Esophagus muscularis mucosa (tissue), 4 donors: ENCODE data around the gene C11orf21. TPM values are rescaled to one million over a fixed set of nuclear protein-coding genes. Genes with fewer than 3 reads are reported as not detected.
A peak's percentile ranks its signal among the peaks of the same experiment; 100 is the strongest.

Experiments
- DNase-seq: peaks from one replicate; pipeline ENCODE4 v3.0.0-alpha.2; 2017; ENCODE audit errors: extremely low spot score
- H3K27ac ChIP-seq, 4 donors: fragments of 200-600 bp; sonication (generic); replicated peaks in 1 of 4; 1 replicate in 3 of 4; 2 replicates in 1 of 4; pipeline ENCODE4 v1.5.1; 2016 to 2019; ENCODE audit warnings: mild to moderate bottlenecking in 1 of 4
- H3K27me3 ChIP-seq, 4 donors: fragments of 200-600 bp; sonication (generic); one replicate each; pipeline versions ENCODE4 v1.5.1 to v1.6.0; 2016 to 2019
- H3K36me3 ChIP-seq, 4 donors: fragments of 200-600 bp; sonication (generic); one replicate each; pipeline ENCODE4 v1.5.1; 2016 to 2019
- H3K4me1 ChIP-seq, 4 donors: fragments of 200-600 bp; sonication (generic); one replicate each; pipeline ENCODE4 v1.5.1; 2016 to 2019
- H3K4me3 ChIP-seq, 4 donors: fragments of 200-600 bp; sonication (generic); 1 replicate in 2 of 4; 2 replicates in 2 of 4; pipeline ENCODE4 v1.5.1; 2016 to 2019; ENCODE audit warnings: mild to moderate bottlenecking in 4 of 4, moderate library complexity in 1 of 4
- H3K9me3 ChIP-seq, 4 donors: fragments of 200-600 bp; sonication (generic); 1 replicate in 3 of 4; 2 replicates in 1 of 4; pipeline ENCODE4 v1.5.1; 2016 to 2019
- EP300 ChIP-seq: sonication (generic); formaldehyde crosslinking; IDR thresholded peaks from one replicate; pipeline ENCODE4 v1.6.1; 2017; ENCODE audit warnings: antibody characterized with exemption
- POLR2A ChIP-seq: fragments of 450-650 bp; IDR thresholded peaks from one replicate; pipeline ENCODE4 v1.6.1; 2017; ENCODE audit warnings: antibody characterized with exemption, moderate library complexity, mild to moderate bottlenecking, low read depth
- POLR2AphosphoS5 ChIP-seq, 2 donors: sonication (generic); formaldehyde crosslinking; IDR thresholded peaks; one replicate each; pipeline ENCODE4 v1.6.1; 2017; ENCODE audit warnings: antibody characterized with exemption in 2 of 2
- WGBS: methylation state at CpG from one replicate; pipeline ENCODE4 v1.1.5; 2018; 5-methylcytosine and 5-hydroxymethylcytosine counted together
- intact Hi-C: fragments of 100-400 bp; cut with DNase I; formaldehyde crosslinking; loops from one replicate; pipeline ENCODE4 v1.15.1; 2023
- total RNA-seq, 4 donors: library from RNA; depleted of rRNA; stranded (reverse); fragments of >200 nt; gene quantifications; one replicate each; pipeline versions ENCODE4 v1.1.0 to v1.2.1, GENCODE V29; 2016
- TF ChIP-seq, protein P1 (sequence below), 3 experiments: fragments of 200-600 bp in 2 of 3; fragments of 450-650 bp in 1 of 3; sonication (generic) in 2 of 3; IDR thresholded peaks; one replicate each; pipeline ENCODE4 v1.5.1; 2017 to 2019; ENCODE audit warnings: antibody characterized with exemption in 3 of 3, mild to moderate bottlenecking in 2 of 3, moderate library complexity in 1 of 3

Gene C11orf21
- total RNA-seq, 4 donors from 2014 or later: 0.29 to 1.2 (median 0.83) TPM; not detected in 1

DNA sequence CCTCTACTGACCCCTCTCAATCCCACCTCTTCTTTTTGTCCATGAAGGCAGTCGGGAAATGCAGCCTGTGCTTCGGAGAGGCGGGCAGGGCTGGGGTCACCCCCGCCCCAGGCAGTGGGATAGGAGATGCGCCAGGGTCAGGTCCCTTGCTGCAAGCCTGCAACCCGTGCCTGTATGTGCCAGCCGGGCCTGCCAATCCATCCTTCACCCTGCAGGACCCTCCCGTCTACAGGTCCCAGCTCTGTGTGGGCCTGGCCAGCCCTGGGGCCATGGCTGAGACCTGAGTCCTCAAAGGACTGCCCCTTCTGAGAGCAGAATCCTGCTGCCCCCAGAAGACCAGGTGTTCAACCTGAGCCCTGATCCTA is 42.3 kb downstream of the C11orf21 start:
- peaks cover 0 to 8% (median 0%) of the 10 kb centered on the region in 4 donors for H3K9me3 ChIP-seq
- 80% methylated on average over 3 of the region's 8 CpGs for WGBS
- H3K27me3 ChIP-seq: peaks cover 0 to 35% (median 0%) of the 10 kb centered on the region in 4 donors
- H3K27ac ChIP-seq: no peak overlapping the region
- H3K4me3 ChIP-seq: no peak overlapping the region
- intact Hi-C loops: no loop called here
- TF ChIP-seq POLR2AphosphoS5 (IDR thresholded peaks at IDR 0.05): no peak
- no peak for TF ChIP-seq POLR2A
- TF ChIP-seq, protein P1, sequence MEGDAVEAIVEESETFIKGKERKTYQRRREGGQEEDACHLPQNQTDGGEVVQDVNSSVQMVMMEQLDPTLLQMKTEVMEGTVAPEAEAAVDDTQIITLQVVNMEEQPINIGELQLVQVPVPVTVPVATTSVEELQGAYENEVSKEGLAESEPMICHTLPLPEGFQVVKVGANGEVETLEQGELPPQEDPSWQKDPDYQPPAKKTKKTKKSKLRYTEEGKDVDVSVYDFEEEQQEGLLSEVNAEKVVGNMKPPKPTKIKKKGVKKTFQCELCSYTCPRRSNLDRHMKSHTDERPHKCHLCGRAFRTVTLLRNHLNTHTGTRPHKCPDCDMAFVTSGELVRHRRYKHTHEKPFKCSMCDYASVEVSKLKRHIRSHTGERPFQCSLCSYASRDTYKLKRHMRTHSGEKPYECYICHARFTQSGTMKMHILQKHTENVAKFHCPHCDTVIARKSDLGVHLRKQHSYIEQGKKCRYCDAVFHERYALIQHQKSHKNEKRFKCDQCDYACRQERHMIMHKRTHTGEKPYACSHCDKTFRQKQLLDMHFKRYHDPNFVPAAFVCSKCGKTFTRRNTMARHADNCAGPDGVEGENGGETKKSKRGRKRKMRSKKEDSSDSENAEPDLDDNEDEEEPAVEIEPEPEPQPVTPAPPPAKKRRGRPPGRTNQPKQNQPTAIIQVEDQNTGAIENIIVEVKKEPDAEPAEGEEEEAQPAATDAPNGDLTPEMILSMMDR (IDR thresholded peaks at IDR 0.05): no peak
- H3K4me1 ChIP-seq: no peaks in the 10 kb centered on the region
- H3K36me3 ChIP-seq: no peaks in the 10 kb centered on the region
- DNase-seq: no peak

DNA sequence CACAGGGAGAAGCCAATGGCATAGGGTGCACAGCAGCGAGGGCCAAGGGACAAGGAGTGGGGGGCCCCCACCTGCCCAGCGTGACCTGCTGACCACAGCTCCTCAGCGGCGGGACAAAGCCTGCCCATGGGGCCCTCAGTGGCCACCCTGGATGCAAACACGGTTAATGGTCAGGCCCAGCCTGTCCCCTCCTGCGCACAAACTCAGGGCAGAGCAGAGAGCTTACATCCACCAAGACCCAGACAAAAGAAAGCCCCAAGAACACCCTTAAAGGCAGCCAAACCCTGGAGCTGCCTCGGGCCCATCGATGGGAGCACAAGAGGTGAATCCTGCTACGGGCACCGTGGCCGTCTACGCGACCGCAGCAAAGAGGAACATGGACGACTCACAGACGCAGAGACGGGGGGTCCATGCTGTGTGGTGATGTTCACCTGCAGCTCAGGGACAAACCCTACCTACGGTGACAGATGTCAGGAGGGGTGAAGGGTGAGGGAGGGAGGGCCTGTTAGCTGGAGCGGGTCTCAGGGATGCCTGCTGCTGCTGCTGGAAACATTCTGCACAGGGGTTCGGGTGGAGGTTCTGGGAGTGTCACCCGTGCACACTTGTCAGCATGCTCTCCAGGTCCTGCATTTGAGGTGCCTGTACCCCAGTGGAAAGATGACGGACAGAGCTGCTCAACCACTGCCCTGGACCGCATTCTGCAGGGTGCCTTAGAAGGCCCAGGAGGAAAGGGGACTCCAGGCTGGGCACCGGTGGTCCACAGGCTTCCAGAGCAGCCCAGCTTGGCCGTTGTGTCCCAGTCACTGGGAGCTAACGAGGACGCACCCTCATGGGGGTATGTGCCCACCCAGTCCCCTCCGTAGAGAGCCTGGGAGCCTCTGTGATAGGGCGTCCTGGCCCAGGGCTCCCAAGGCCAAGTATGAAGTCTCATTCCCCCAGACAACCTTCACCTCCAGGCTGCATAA is 42.9 kb downstream of the C11orf21 start:
- peaks cover 0 to 35% (median 0%) of the 10 kb centered on the region in 4 donors for H3K27me3 ChIP-seq
- H3K9me3 ChIP-seq: peaks cover 0 to 8% (median 5%) of the 10 kb centered on the region in 4 donors
- peak; percentile 91 for DNase-seq
- TF ChIP-seq, protein P1 (IDR thresholded peaks at IDR 0.05): no peak
- no peak for TF ChIP-seq EP300
- H3K4me1 ChIP-seq: no peaks in the 10 kb centered on the region
- no peaks in the 10 kb centered on the region for H3K36me3 ChIP-seq
- intact Hi-C loops: no loop called here
- H3K27ac ChIP-seq: no peak overlapping the region
- 87% methylated on average over 22 of the region's 29 CpGs for WGBS
- H3K4me3 ChIP-seq: no peak overlapping the region

DNA sequence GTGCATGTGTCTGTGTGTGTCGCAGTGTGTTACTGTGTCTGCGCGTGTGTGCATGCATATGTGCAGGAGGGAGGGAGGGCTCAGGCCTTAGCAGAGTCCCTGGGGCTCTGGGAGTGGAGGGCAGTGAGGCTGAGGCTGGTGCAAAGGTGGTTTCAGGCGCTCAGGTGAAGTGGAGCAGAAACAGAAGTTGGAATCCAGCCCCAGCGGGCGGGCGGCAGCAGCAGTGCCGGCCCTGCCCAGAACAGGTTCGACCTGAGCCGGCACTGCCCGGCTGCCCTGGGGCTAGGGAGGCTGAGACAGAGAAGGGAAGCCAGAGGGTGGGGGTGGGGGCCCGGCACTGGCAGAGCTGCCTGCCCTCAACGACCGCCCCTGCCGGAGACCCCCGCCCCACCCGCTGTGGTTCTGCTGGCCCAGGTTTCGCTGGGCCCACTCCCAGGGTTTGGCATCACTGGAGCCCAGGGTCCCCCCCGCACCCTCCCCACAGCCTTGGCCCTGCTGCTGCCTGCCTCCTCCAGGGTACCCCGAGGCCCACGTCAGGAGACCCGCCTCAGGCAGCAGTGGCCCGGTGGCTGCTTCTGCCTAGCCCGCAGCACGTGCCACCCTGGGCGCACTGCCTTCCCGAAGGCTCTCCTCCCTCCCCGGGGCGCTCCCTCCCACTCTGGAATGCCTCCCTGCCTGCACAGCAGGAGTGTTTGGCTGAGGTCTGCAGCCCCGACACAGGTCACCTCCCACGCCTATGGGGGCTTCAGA is 44.6 kb downstream of the C11orf21 start:
- TF ChIP-seq POLR2AphosphoS5 (IDR thresholded peaks at IDR 0.05) (no peak), POLR2A (no peak), EP300 (no peak)
- TF ChIP-seq, protein P1 (IDR thresholded peaks at IDR 0.05): no peak
- Histone ChIP-seq H3K27me3 (peaks cover 0 to 24% (median 0%) of the 10 kb centered on the region in 4 donors), H3K36me3 (no peaks in the 10 kb centered on the region), H3K9me3 (peaks cover 0 to 8% (median 5%) of the 10 kb centered on the region in 4 donors), H3K4me1 (no peaks in the 10 kb centered on the region), H3K27ac (no peak overlapping the region), H3K4me3 (no peak overlapping the region)
- DNase-seq: peak; percentile 55
- intact Hi-C loops: no loop called here
- WGBS: 91% methylated on average over 22 of the region's 31 CpGs

DNA sequence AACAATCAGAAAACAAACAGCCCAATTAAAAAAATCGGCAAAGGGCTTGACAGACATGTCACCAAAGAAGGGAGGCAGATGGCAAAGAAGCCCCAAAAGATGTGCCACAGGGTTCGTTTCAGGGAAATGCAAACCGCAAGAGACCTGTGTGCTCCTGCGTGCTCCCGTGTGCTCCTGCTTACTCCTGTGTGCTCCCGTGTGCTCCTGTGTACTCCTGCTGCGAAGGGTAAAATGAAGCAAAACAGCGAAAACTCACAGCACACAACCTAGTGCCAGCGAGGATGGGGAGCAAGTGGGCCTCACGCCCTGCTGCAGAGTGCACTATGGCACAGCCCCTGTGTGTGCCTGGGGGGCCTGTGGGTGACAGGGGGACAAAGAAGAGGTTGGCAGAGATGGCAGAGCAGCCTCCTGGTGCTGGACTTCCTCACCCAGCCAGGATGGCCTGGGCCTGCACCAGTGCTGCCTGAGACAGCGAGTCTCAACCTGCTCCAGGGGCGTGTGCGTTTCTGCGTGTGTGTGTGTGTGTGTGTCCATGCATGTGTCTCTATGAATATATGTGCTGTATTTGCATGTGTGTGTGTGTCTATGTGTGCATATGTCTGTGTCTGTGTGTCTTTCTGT is 45.3 kb downstream of the C11orf21 start:
- Histone ChIP-seq H3K9me3 (peaks cover 0 to 8% (median 5%) of the 10 kb centered on the region in 4 donors), H3K27ac (no peak overlapping the region), H3K36me3 (no peaks in the 10 kb centered on the region), H3K4me3 (no peak overlapping the region), H3K4me1 (no peaks in the 10 kb centered on the region), H3K27me3 (peaks cover 0 to 17% (median 0%) of the 10 kb centered on the region in 4 donors)
- DNase-seq: peak; percentile 78
- intact Hi-C loops: no loop called here
- no peak for TF ChIP-seq POLR2A
- TF ChIP-seq, protein P1 (IDR thresholded peaks at IDR 0.05): no peak
- TF ChIP-seq EP300: no peak
- TF ChIP-seq POLR2AphosphoS5 (IDR thresholded peaks at IDR 0.05): no peak
- 87% methylated on average over 12 of the region's 14 CpGs for WGBS
